Peyer's patch (tissue), 4 donors: ENCODE results near the gene LEKR1.

ENCODE experiments used
- POLR2A ChIP-seq, 2 donors: fragments of 450-650 bp; IDR thresholded peaks; one replicate each; pipeline ENCODE4 v1.5.1; 2017; ENCODE audit warnings: antibody characterized with exemption in 2 of 2, mild to moderate bottlenecking in 2 of 2, moderate library complexity in 2 of 2
- TF ChIP-seq, protein P1 (sequence below), 6 experiments: fragments of 450-650 bp in 4 of 6; fragments of 200-600 bp in 2 of 6; sonication (generic) in 1 of 6; IDR thresholded peaks; one replicate each; pipeline ENCODE4 v1.5.1; 2017 to 2019; ENCODE audit warnings: antibody characterized with exemption in 6 of 6, mild to moderate bottlenecking in 3 of 6, moderate library complexity in 1 of 6

DNA sequence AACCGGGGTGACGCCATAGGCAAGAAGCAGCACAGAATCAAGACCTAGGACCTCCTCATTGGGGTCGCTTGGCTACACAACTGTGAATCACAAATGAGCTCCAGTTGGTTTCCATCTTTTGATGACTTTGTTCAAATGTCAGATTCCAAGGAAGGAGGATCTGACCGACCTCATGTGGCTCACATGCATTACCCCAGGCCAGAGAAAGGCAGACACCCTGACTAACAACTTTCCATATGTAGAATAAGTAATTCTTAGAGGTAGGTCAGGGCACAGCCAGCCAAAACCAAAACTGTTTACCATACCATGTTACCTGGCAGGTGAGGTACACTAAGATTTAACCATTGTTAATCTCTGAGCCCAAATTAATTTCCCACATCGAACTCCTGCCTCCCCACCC, 237.3 kb downstream of the LEKR1 start:
- TF ChIP-seq, protein P1, sequence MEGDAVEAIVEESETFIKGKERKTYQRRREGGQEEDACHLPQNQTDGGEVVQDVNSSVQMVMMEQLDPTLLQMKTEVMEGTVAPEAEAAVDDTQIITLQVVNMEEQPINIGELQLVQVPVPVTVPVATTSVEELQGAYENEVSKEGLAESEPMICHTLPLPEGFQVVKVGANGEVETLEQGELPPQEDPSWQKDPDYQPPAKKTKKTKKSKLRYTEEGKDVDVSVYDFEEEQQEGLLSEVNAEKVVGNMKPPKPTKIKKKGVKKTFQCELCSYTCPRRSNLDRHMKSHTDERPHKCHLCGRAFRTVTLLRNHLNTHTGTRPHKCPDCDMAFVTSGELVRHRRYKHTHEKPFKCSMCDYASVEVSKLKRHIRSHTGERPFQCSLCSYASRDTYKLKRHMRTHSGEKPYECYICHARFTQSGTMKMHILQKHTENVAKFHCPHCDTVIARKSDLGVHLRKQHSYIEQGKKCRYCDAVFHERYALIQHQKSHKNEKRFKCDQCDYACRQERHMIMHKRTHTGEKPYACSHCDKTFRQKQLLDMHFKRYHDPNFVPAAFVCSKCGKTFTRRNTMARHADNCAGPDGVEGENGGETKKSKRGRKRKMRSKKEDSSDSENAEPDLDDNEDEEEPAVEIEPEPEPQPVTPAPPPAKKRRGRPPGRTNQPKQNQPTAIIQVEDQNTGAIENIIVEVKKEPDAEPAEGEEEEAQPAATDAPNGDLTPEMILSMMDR (IDR thresholded peaks at IDR 0.05), result no peak
- TF ChIP-seq POLR2A (IDR thresholded peaks at IDR 0.05), result no peak
